IMR-90 (cell line): ENCODE data around the gene ZNF485. TPM values are rescaled to one million over a fixed set of nuclear protein-coding genes. Genes with fewer than 3 reads are reported as not detected.

Experiments used
- ATAC-seq: fragments of 200-7000 bp; cut with Tn5 transposase; 2 replicates; pipeline ENCODE4 v1.9.1; 2020; ENCODE audit warnings: low read depth, mild to moderate bottlenecking, moderate library complexity
- BruUV-seq: library from RNA; stranded (reverse); fragments of 400-500 nt; replicated peaks from 2 replicates; lab custom pipeline; 2021; lab: Mats Ljungman, UMichigan
- CTCF ChIA-PET: fragments of 300-600 bp; formaldehyde crosslinking; extraction: SDS; loops from one replicate; lab custom pipeline; 2021; ENCODE audit warnings: antibody characterized with exemption; lab: Yijun Ruan, JAX
- POLR2A ChIA-PET: fragments of 300-600 bp; sonication (Branson Sonifier 250); formaldehyde crosslinking; loops from one replicate; lab custom pipeline; 2022; ENCODE audit warnings: antibody characterized with exemption; ENCODE audit not compliant: unreplicated experiment; lab: Charles Lee
- DNase-seq: peaks from one replicate; pipeline ENCODE4 v3.0.0; 2013
- H2AFZ ChIP-seq: replicated peaks from 2 replicates; pipeline ENCODE3; 2013; ENCODE audit warnings: low read length, mild to moderate bottlenecking; ENCODE audit not compliant: poor library complexity
- H2AK5ac ChIP-seq: 2 replicates; pipeline ENCODE4 v1.6.1; 2013; ENCODE audit warnings: low read depth, low read length, inconsistent platforms
- H2AK9ac ChIP-seq: replicated peaks from 2 replicates; pipeline ENCODE3; 2013; ENCODE audit warnings: mild to moderate bottlenecking, low read depth, low read length, moderate library complexity; ENCODE audit not compliant: poor library complexity
- H2BK120ac ChIP-seq: 2 replicates; pipeline ENCODE4 v1.6.1; 2013; ENCODE audit warnings: low read depth, low read length, inconsistent platforms
- H2BK15ac ChIP-seq: 3 replicates; pipeline ENCODE4 v1.6.1; 2013; ENCODE audit warnings: low read depth, low read length, inconsistent platforms
- H2BK20ac ChIP-seq: 2 replicates; pipeline ENCODE4 v1.6.1; 2013; ENCODE audit warnings: low read depth, mild to moderate bottlenecking, inconsistent platforms, low read length, moderate library complexity
- H2BK5ac ChIP-seq: 2 replicates; pipeline ENCODE4 v1.6.1; 2013; ENCODE audit warnings: mild to moderate bottlenecking, low read depth, low read length, inconsistent platforms; ENCODE audit not compliant: poor library complexity, severe bottlenecking
- H3K14ac ChIP-seq: replicated peaks from 2 replicates; pipeline ENCODE4 v1.6.1; 2013; ENCODE audit warnings: low read depth, low read length, inconsistent platforms
- H3K18ac ChIP-seq: 2 replicates; pipeline ENCODE4 v1.6.1; 2013; ENCODE audit warnings: low read depth, low read length, control low read depth
- H3K23ac ChIP-seq: 2 replicates; pipeline ENCODE4 v1.6.1; 2013; ENCODE audit warnings: low read depth, low read length, inconsistent platforms
- H3K27ac ChIP-seq: 2 replicates; pipeline ENCODE4 v1.5.1; 2013; ENCODE audit warnings: mild to moderate bottlenecking, control low read depth, low read length; ENCODE audit not compliant: insufficient read depth
- H3K27me3 ChIP-seq: 2 replicates; pipeline ENCODE4 v1.6.1; 2013; ENCODE audit warnings: low read length; ENCODE audit not compliant: control insufficient read depth, insufficient read depth
- H3K36me3 ChIP-seq: 2 replicates; pipeline ENCODE4 v1.6.1; 2013; ENCODE audit warnings: low read length, mixed read lengths; ENCODE audit not compliant: control insufficient read depth, insufficient read depth
- H3K4ac ChIP-seq: 2 replicates; pipeline ENCODE4 v1.6.1; 2013; ENCODE audit warnings: low read depth, low read length, inconsistent platforms
- H3K4me1 ChIP-seq: 2 replicates; pipeline ENCODE4 v1.6.1; 2013; ENCODE audit warnings: low read length, mixed read lengths; ENCODE audit not compliant: control insufficient read depth, insufficient read depth
- H3K4me2 ChIP-seq: 2 replicates; pipeline ENCODE4 v1.6.1; 2013; ENCODE audit warnings: low read depth, mild to moderate bottlenecking, control low read depth, low read length, moderate library complexity
- H3K4me3 ChIP-seq: 2 replicates; pipeline ENCODE4 v1.5.1; 2013; ENCODE audit warnings: low read depth, mild to moderate bottlenecking, control low read depth, low read length, moderate library complexity; ENCODE audit not compliant: insufficient read depth
- H3K56ac ChIP-seq: 2 replicates; pipeline ENCODE4 v1.6.1; 2013; ENCODE audit warnings: low read length, inconsistent platforms; ENCODE audit not compliant: insufficient read depth; ENCODE audit errors: extremely low read depth
- H3K79me1 ChIP-seq, 2 experiments: 2 replicates each; pipeline ENCODE4 v1.6.1; 2013; ENCODE audit warnings: low read length in 2 of 2, inconsistent platforms in 1 of 2, low read depth in 1 of 2
- H3K9ac ChIP-seq: 2 replicates; pipeline ENCODE4 v1.6.1; 2013; ENCODE audit warnings: low read depth, low read length, control low read depth
- H3K9me1 ChIP-seq: 2 replicates; pipeline ENCODE4 v1.6.1; 2013; ENCODE audit warnings: low read length, inconsistent platforms; ENCODE audit not compliant: insufficient read depth
- H3K9me3 ChIP-seq: 2 replicates; pipeline ENCODE4 v1.6.1; 2013; ENCODE audit warnings: low read length; ENCODE audit not compliant: control insufficient read depth, insufficient read depth
- H4K20me1 ChIP-seq: 2 replicates; pipeline ENCODE4 v1.6.1; 2013; ENCODE audit warnings: low read length, inconsistent platforms; ENCODE audit not compliant: insufficient read depth
- H4K5ac ChIP-seq: 2 replicates; pipeline ENCODE4 v1.6.1; 2013; ENCODE audit warnings: mild to moderate bottlenecking, low read depth, low read length, control low read depth
- H4K8ac ChIP-seq, 2 experiments: 2 replicates each; pipeline ENCODE4 v1.6.1; 2013; ENCODE audit warnings: low read depth in 2 of 2, low read length in 2 of 2, control low read depth in 1 of 2, inconsistent platforms in 1 of 2
- H4K91ac ChIP-seq: 2 replicates; pipeline ENCODE4 v1.6.1; 2013; ENCODE audit warnings: low read depth, low read length, inconsistent platforms; ENCODE audit not compliant: insufficient read depth
- BHLHE40 ChIP-seq: fragments of 150-350 bp; IDR thresholded peaks from 2 replicates; pipeline ENCODE4 v1.6.1; 2016; ENCODE audit warnings: mild to moderate bottlenecking, low read depth, low read length
- CHD1 ChIP-seq: IDR thresholded peaks from 2 replicates; pipeline ENCODE4 v1.6.1; 2012; ENCODE audit warnings: low read depth, low read length, improper control_type of control experiment
- FOS ChIP-seq: fragments of 150-350 bp; IDR thresholded peaks from 2 replicates; pipeline ENCODE4 v1.6.1; 2016; ENCODE audit warnings: low read depth, low read length
- MAFK ChIP-seq: IDR thresholded peaks from 2 replicates; pipeline ENCODE4 v1.6.1; 2012; ENCODE audit warnings: low read depth, low read length, improper control_type of control experiment
- MAZ ChIP-seq: IDR thresholded peaks from 2 replicates; pipeline ENCODE4 v1.6.1; 2012; ENCODE audit warnings: low read depth, mild to moderate bottlenecking, low read length, improper control_type of control experiment, moderate library complexity, borderline replicate concordance
- MXI1 ChIP-seq: IDR thresholded peaks from 2 replicates; pipeline ENCODE4 v1.6.1; 2012; ENCODE audit warnings: low read depth, mild to moderate bottlenecking, low read length, moderate library complexity, borderline replicate concordance
- NFE2L2 ChIP-seq: fragments of 150-350 bp; IDR thresholded peaks from 2 replicates; pipeline ENCODE4 v1.6.1; 2016; ENCODE audit warnings: low read depth, mild to moderate bottlenecking, low read length
- POLR2A ChIP-seq: IDR thresholded peaks from 2 replicates; pipeline ENCODE4 v1.6.1; 2012; ENCODE audit warnings: mild to moderate bottlenecking, low read depth, low read length
- RAD21 ChIP-seq: IDR thresholded peaks from 2 replicates; pipeline ENCODE4 v1.6.1; 2012; ENCODE audit warnings: low read length, improper control_type of control experiment
- RCOR1 ChIP-seq: IDR thresholded peaks from 2 replicates; pipeline ENCODE4 v1.6.1; 2012; ENCODE audit warnings: mild to moderate bottlenecking, low read length, improper control_type of control experiment; ENCODE audit not compliant: insufficient replicate concordance
- RFX5 ChIP-seq: IDR thresholded peaks from 2 replicates; pipeline ENCODE4 v1.8.0; 2012; ENCODE audit warnings: low read depth, mild to moderate bottlenecking, low read length, moderate library complexity
- SMC3 ChIP-seq: fragments of 150-350 bp; IDR thresholded peaks from 2 replicates; pipeline ENCODE4 v1.6.1; 2016; ENCODE audit warnings: low read depth, mild to moderate bottlenecking, antibody characterized with exemption, low read length, moderate library complexity
- WGBS, 2 experiments: methylation state at CpG; one replicate each; pipeline versions ENCODE4 v1.1.5 to v1.1.7; 2013; ENCODE audit warnings: missing lambda C conversion rate in 2 of 2; ENCODE audit not compliant: insufficient read length in 1 of 2; ENCODE audit errors: extremely low coverage in 2 of 2; 5-methylcytosine and 5-hydroxymethylcytosine counted together
- dilution Hi-C: fragments of 300-500 bp; cut with HindIII; formaldehyde crosslinking; loops from one replicate; pipeline ENCODE4 v1.14.3; 2018; ENCODE audit warnings: low sequenced_read_pairs; ENCODE audit not compliant: unreplicated experiment
- in situ Hi-C: fragments of 300-500 bp; cut with MboI; formaldehyde crosslinking; loops from 3 replicates; pipeline ENCODE4 v1.14.3; 2019; ENCODE audit warnings: low sequenced_read_pairs, inconsistent platforms, mixed read lengths
- intact Hi-C: fragments of 100-400 bp; cut with micrococcal nuclease; formaldehyde crosslinking; loops from 2 replicates; pipeline ENCODE4 v1.10.0; 2022
- polyA plus RNA-seq, 3 experiments: library from polyadenylated mRNA; depleted of rRNA; stranded (reverse); fragments of >200 nt; gene quantifications; 2 replicates each; pipeline ENCODE4 v1.2.3, GENCODE V29; 2012; ENCODE audit warnings: low replicate concordance in 1 of 3
- total RNA-seq: library from RNA; depleted of rRNA; stranded (reverse); fragments of >200 nt; gene quantifications from 2 replicates; pipeline ENCODE4 v1.2.3, GENCODE V29; 2012
- TF ChIP-seq, protein P1 (sequence below): fragments of 150-350 bp; IDR thresholded peaks from 2 replicates; pipeline ENCODE4 v1.6.1; 2017; ENCODE audit warnings: mild to moderate bottlenecking, antibody characterized with exemption, low read length, low read depth
- TF ChIP-seq, protein P2 (sequence below): conservative IDR thresholded peaks from 2 replicates; pipeline ENCODE4 v1.5.1; 2012; ENCODE audit warnings: mild to moderate bottlenecking, low read depth, low read length, improper control_type of control experiment
- TF ChIP-seq, protein P3 (sequence below): fragments of 150-350 bp; IDR thresholded peaks from 2 replicates; pipeline ENCODE4 v1.6.1; 2016; ENCODE audit warnings: low read depth, mild to moderate bottlenecking, low read length, moderate library complexity, borderline replicate concordance

ZNF485 gene
- total and polyA plus RNA-seq, 2 of the 4 experiments (the other 2 are of a cell fraction): 1.0 to 2.2 TPM

DNA sequence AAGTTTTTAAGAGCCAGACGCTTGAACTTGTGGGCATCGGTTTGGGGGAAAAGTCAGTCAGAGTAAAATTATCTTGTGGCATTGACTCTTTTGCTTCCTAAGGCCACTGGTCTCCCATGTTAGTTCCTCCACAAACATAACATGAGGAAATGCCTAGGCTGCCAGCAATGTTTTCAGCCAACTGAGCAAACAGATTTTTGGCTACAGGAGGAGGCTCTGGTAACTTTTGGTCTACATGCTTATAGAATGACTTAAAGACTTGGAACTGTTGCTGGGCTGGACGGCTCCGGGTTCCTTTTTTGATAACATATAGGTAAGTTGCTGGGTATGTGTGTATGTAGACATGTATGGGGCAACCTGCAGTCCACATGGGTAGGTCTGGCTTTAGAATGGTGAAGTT, 22.2 kb upstream of the ZNF485 start:
- Histone ChIP-seq H3K27ac (no peak overlapping the region), H4K20me1 (no peaks in the 10 kb centered on the region), H3K23ac (no peak overlapping the region), H3K4me1 (no peaks in the 10 kb centered on the region), H3K9me3 (no peaks in the 10 kb centered on the region), H3K14ac (no peak overlapping the region), H2BK15ac (no peak overlapping the region), H2BK5ac (no peak overlapping the region), H2BK20ac (no peak overlapping the region), H2BK120ac (no peak overlapping the region), H3K36me3 (no peaks in the 10 kb centered on the region), H3K4me3 (no peak overlapping the region), H4K5ac (no peak overlapping the region), H3K4me2 (no peak overlapping the region), H3K9me1 (no peaks in the 10 kb centered on the region), H3K4ac (no peak overlapping the region), H2AK5ac (no peak overlapping the region), H3K79me1 (no peaks in the 10 kb centered on the region), H2AK9ac (no peak overlapping the region), H3K27me3 (no peaks in the 10 kb centered on the region), H3K18ac (no peak overlapping the region), H2AFZ (no peak overlapping the region), H4K8ac (no peak overlapping the region), H4K91ac (no peak overlapping the region), H3K9ac (no peak overlapping the region), H3K56ac (no peak overlapping the region)
- BruUV-seq: no TSS peak
- POLR2A ChIA-PET: no interaction called here
- WGBS, 2 experiments: 93% methylated on average over 2 of the region's 4 CpGs; no CpG with 5 or more reads in 1 of the 2 experiments
- intact Hi-C loops: no loop called here
- no peak for TF ChIP-seq SMC3
- no peak for TF ChIP-seq MAZ
- TF ChIP-seq, protein P1, sequence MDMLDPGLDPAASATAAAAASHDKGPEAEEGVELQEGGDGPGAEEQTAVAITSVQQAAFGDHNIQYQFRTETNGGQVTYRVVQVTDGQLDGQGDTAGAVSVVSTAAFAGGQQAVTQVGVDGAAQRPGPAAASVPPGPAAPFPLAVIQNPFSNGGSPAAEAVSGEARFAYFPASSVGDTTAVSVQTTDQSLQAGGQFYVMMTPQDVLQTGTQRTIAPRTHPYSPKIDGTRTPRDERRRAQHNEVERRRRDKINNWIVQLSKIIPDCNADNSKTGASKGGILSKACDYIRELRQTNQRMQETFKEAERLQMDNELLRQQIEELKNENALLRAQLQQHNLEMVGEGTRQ: no peak
- no peak for TF ChIP-seq BHLHE40
- no peak for TF ChIP-seq POLR2A
- no peak for TF ChIP-seq RCOR1
- no peak for TF ChIP-seq RAD21
- TF ChIP-seq, protein P2, sequence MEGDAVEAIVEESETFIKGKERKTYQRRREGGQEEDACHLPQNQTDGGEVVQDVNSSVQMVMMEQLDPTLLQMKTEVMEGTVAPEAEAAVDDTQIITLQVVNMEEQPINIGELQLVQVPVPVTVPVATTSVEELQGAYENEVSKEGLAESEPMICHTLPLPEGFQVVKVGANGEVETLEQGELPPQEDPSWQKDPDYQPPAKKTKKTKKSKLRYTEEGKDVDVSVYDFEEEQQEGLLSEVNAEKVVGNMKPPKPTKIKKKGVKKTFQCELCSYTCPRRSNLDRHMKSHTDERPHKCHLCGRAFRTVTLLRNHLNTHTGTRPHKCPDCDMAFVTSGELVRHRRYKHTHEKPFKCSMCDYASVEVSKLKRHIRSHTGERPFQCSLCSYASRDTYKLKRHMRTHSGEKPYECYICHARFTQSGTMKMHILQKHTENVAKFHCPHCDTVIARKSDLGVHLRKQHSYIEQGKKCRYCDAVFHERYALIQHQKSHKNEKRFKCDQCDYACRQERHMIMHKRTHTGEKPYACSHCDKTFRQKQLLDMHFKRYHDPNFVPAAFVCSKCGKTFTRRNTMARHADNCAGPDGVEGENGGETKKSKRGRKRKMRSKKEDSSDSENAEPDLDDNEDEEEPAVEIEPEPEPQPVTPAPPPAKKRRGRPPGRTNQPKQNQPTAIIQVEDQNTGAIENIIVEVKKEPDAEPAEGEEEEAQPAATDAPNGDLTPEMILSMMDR: no peak
- TF ChIP-seq NFE2L2: no peak
- TF ChIP-seq MAFK: no peak
- no peak for TF ChIP-seq RFX5
- TF ChIP-seq CHD1: no peak
- TF ChIP-seq FOS: no peak
- TF ChIP-seq, protein P3, sequence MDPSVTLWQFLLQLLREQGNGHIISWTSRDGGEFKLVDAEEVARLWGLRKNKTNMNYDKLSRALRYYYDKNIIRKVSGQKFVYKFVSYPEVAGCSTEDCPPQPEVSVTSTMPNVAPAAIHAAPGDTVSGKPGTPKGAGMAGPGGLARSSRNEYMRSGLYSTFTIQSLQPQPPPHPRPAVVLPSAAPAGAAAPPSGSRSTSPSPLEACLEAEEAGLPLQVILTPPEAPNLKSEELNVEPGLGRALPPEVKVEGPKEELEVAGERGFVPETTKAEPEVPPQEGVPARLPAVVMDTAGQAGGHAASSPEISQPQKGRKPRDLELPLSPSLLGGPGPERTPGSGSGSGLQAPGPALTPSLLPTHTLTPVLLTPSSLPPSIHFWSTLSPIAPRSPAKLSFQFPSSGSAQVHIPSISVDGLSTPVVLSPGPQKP: no peak
- TF ChIP-seq MXI1: no peak
- in situ Hi-C loops: no loop called here
- ATAC-seq (no peak), DNase-seq (no peak)
- CTCF ChIA-PET: no interaction called here
- dilution Hi-C loops: no loop called here
